HG03469 (cell line): ENCODE data around the gene PPP1R14D.
"Not testable (repeated sequence)": the region's sequence is repeated elsewhere in the genome, so short reads cannot be mapped to it uniquely, and the experiment has no call there.

Experiments
- ATAC-seq: cut with Tn5 transposase; IDR thresholded peaks from one replicate; pipeline ENCODE4 v1.9.1; 2021; ENCODE audit warnings: mild to moderate bottlenecking, moderate library complexity, moderate number of reproducible peaks; ENCODE audit not compliant: unreplicated experiment

The PPP1R14D gene, protein sequence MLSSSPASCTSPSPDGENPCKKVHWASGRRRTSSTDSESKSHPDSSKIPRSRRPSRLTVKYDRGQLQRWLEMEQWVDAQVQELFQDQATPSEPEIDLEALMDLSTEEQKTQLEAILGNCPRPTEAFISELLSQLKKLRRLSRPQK

DNA sequence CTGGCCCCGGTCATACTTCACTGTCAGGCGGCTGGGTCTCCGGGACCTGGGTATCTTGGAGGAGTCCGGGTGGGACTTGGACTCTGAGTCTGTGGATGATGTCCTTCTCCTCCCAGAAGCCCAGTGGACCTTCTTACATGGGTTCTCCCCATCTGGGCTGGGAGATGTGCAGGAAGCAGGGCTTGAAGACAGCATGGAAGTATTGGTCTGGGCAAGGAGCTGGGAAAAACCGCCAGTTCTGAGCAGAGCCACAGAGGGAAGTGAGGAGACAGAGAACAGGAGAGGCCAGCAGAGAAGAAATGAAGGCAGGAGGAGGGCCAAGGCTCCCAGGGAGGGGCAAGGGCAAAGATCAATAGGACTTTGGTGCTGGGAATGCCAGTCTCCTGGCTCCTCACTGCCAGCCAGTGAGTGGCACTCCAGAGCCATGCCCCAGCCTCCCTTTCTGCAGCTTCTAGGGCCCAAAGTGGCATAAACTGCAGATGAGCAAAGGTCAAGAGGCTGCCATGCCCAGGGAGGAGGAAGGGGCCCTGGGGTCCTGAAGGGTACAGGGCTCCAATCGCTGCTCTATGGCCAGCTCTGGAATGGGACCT lies at the start of gene PPP1R14D:
PPP1R14D (minus strand) TSS at position 262 of the 590 bp plus-strand sequence; CDS start at position 195, 67 bp downstream.
- no peak for ATAC-seq

DNA sequence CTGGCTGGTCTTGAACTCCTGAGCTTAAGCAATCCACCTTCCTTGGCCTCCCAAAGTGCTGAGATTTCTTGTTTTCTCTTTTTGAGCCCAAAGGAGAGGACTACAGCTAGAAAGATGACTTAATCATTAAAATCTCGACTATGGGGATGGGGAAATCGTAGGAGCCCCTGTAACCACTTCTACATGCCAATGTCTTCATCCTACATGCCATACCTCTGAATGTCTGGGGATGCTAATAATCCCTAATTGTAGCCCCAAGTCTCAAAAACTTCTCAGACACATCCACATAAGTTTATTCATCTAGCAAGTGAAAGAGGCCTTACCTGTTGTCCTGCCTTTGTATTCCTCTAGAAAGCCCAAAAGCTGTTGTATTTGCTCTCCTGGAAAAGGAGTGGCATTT lies 49.2 kb upstream of the PPP1R14D start:
- ATAC-seq = no peak

DNA sequence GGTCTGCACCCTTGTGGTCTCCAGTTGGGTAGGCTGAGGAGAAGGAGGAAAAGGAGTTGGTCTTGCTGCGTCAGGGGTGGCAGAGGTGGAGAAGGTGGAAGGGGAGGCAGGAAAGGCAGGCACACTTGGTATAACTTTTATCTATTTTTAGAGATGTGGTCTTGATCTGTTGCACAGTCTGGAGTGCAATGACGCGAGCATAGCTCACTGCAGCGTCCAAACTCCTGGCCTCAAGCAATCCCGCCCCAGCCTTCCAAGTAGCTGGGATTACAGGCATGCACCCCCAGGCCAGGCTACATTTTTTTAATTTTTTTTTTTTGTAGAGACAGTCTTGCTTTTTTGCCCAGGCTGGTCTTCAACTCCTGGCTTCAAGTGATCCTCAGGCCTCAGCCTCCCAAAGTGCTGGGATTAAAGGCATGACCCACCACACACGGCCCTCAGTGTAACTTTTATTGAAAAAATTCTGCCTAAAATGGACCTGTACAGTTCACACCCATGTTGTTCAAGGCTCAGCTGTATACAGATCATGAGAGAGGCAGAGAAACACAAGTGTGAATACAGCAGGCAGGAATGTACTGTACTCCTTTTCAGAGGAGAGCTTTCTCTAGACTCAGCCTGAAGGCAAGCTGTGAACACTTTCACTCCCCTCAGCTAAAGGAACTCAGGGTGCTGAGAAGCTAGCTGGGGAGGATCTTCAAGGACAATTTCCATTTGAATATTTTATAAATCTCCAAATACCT lies 47.7 kb upstream of the PPP1R14D start:
- no peak for ATAC-seq

DNA sequence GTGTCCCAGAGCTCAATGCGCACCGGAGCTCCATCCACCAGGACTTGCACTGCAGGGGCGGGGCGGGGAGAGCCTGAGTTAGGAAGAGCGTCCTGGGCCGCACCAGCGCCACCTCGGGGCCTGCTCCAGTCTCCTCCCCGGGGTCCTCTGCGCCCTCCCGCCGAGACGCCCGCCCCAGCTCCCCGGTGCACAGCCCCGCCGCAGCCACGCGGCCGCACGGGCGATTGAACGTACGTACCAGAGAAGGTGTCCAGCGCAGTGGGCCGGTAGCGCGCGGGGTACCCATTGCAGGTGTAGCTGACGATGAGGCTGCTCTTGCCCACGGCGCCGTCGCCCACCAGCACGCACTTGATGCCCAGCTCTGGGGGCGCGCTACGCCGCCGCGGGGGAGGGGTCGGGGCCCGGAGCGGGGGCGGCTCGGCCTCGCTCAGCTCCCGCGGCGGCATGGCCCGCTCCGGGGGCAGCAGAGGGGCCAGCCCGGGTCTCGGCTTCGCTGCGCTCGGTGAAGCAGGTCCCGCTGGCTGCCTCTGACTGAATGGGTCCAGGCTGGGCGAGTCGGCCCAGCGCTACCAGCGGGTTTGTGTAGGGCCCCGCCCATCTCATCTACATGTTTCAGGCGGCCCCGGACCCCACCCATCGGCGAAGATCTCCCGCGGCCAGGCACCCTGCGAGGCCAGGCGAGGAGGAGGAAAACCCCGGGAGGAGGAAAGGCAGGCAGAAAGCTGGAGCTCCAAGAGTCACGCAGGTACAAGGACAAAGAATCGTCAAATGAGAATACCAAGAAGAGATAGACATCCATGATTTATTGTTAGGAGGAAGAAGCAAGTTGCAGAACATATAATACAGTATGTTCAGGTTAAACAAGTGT lies 45.4 kb upstream of the PPP1R14D start, which contains the start of gene RHOV:
RHOV (minus strand) TSS at position 541 of the 868 bp plus-strand sequence; CDS start at position 446, 95 bp downstream.
- ATAC-seq = no peak

DNA sequence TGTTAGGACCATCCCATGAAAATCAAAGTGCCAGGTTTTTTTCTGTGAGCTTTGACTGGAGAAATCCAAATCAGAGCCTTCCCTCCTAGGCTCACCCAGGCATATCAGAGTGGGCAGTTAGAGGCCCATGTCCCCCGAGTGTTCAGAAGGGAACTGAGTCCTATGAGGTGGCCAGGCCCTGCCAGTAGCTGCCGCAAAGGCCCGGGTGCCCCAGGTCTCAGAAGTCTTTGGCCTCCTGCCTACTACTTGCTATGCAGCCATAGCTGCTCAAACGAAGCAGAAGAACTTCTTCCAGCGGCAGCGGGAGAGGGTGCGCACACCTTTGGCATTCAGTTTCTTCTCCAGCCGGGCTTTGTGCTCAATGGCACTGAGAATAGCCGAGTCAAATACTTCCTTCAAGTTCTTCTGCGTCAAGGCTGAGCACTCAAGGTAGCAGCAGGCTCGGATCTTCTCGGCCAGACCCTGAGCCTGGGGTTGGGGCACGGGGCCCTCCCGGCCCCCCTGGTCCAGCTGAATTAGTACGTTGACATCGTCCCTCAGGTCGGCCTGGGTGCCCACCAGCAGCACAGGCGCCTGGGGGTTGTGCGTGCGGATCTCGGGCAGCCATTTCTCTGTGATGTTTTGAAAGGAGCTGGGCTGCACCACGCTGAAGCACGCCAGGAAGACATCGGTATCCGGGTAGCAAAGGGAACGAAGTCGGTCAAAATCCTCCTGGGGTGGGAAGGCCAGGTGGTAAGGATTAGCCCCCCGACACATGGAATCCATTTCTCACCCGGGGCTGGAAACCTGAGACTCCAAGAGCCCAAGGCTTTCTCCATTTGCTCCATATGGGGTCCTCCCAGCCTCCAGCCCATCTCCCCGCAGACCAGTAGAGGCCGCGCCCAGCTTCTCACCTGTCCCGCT lies 44.5 kb upstream of the PPP1R14D start:
- no peak for ATAC-seq

GRCh38 chr15:40871749-40872617 lies 43.5 kb upstream of the PPP1R14D start:
- no peak for ATAC-seq

- no peak for ATAC-seq
Observed at GRCh38 chr15:40870716-40871115, 42.2 kb upstream of the PPP1R14D start.

DNA sequence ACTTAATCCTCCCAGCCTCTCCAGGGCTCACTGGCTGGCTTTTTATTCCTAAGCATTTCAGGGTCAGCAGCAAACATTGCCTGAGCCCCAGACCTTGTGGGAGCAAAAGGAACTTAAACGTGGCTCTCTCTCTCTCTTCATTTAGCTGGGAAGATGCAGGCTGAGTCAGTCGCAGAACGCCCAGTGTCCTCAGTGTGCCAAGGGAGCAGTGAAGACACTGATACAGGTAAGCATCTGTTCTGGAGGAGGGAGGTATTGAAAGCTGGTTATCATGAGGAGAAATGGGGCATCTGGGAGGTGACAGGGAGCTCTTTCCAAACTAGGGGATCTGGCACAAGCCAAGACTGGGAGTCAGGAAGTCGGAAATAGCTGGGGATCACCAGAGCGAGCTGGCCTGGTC lies 41.2 kb upstream of the PPP1R14D start:
- no peak for ATAC-seq

GRCh38 chr15:40867199-40867598 lies 38.7 kb upstream of the PPP1R14D start:
- ATAC-seq = no peak

GRCh38 chr15:40863660-40864270 lies 35.3 kb upstream of the PPP1R14D start:
- no peak for ATAC-seq

GRCh38 chr15:40861147-40861546 lies 32.6 kb upstream of the PPP1R14D start:
- ATAC-seq = not testable (repeated sequence)

DNA sequence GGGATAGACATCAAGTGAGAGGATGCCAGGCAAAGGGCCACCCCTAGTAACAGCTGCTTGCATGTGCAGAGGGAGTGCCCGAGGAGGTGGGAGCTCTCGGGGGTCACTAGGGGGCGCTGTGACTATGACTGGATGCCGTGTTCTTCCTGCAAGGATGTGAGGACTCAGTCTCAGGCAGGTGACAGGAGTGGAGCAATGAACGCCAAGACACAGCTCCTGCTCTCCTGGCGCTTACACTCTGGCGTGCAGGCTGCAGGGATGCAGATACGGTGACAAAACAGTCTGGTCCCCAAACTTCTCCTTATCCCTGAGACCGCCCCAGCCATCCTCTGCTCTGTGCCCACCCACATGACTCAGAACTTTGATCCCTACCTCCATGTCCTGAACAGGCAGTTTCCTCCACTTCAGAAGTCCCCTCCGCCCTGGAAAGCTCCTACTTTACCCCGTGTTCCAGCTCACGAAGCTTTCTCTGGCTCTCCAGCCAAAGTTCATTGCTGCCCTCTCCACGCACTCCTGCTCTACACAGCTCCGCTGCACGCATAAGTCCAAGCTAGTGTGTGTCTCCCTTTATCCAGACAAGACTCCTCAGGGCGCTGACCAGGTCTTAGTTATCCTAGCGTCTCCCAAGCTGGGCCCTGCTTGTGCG lies 30.8 kb upstream of the PPP1R14D start:
- ATAC-seq = no peak

DNA sequence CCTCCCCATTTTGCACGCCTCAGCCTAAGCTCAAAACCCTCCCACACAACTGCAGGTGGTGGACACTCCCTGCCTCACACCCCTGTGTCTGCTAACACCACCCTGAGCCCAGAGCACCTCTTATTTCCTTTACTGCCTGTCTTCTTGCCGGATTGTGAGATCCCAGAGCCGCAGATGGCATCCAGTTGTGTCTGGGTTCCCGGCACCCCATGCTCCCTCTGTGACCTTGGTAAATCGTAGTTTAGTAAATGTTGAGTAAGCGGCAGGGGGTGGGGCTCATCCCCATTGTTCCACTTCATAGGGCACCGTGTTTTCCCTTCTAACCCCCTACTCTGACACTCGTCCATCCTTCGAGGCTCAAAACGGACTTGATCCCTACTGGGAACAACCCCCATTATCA lies 30.2 kb upstream of the PPP1R14D start:
- no peak for ATAC-seq

- ATAC-seq = no peak
Observed at GRCh38 chr15:40857601-40858341, 29.3 kb upstream of the PPP1R14D start.

- no peak for ATAC-seq
Observed at GRCh38 chr15:40856746-40857145, 28.2 kb upstream of the PPP1R14D start.

- ATAC-seq = no peak
Observed at GRCh38 chr15:40855706-40856234, 27.3 kb upstream of the PPP1R14D start.

GRCh38 chr15:40854161-40854560 lies 25.7 kb upstream of the PPP1R14D start:
- no peak for ATAC-seq
